Cardiac fibroblast (primary cell): ENCODE measurements around the gene KCNJ10.

Source experiments
- DNase-seq, 2 donors: peaks; one replicate each; pipeline versions ENCODE4 v3.0.0 to v3.0.0-alpha.2; 2010; ENCODE audit warnings: low read depth in 2 of 2
- H3K4me3 ChIP-seq, 2 donors: replicated peaks in 1 of 2; 1 replicate in 1 of 2; 2 replicates in 1 of 2; pipeline ENCODE4 v1.5.1; 2011; ENCODE audit warnings: low read depth in 2 of 2, low read length in 2 of 2, mild to moderate bottlenecking in 2 of 2, moderate library complexity in 1 of 2
- TF ChIP-seq, protein P1 (sequence below): IDR thresholded peaks from one replicate; pipeline ENCODE4 v1.5.1; 2011; ENCODE audit warnings: low read depth, mild to moderate bottlenecking, low read length, inconsistent platforms

Gene KCNJ10

GRCh38 chr1:160018347-160018746 is 51.6 kb downstream of the KCNJ10 start:
- TF ChIP-seq, protein P1, sequence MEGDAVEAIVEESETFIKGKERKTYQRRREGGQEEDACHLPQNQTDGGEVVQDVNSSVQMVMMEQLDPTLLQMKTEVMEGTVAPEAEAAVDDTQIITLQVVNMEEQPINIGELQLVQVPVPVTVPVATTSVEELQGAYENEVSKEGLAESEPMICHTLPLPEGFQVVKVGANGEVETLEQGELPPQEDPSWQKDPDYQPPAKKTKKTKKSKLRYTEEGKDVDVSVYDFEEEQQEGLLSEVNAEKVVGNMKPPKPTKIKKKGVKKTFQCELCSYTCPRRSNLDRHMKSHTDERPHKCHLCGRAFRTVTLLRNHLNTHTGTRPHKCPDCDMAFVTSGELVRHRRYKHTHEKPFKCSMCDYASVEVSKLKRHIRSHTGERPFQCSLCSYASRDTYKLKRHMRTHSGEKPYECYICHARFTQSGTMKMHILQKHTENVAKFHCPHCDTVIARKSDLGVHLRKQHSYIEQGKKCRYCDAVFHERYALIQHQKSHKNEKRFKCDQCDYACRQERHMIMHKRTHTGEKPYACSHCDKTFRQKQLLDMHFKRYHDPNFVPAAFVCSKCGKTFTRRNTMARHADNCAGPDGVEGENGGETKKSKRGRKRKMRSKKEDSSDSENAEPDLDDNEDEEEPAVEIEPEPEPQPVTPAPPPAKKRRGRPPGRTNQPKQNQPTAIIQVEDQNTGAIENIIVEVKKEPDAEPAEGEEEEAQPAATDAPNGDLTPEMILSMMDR, result no peak
- no peak overlapping the region for H3K4me3 ChIP-seq
- no peak for DNase-seq

- no peak overlapping the region for H3K4me3 ChIP-seq
- DNase-seq, result no peak
- TF ChIP-seq, protein P1, result no peak
These were observed 52.4 kb downstream of the KCNJ10 start for GRCh38 chr1:160017592-160017991.

DNA sequence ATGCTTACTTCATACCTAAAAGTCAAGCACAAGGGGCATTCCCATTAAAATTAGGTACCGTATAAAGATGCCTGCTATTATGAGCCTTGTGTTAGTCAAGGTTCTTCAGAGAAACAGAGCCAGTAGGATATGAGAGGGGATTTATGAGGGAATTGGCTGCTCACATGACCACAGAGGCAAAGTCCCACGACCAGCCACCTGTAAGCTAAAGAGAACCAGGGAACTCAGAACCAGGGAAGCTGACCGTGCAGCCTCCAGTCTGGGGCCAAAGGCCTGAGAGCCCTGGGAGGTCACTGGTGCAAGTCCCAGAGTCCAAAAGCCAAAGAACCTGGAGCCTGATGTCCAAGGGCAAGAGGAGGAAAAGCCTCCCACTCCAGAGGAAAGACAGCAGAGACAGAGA is 58.2 kb downstream of the KCNJ10 start:
- no peak overlapping the region for H3K4me3 ChIP-seq
- TF ChIP-seq, protein P1, result no peak
- DNase-seq, result no peak

GRCh38 chr1:160009801-160010200 is 60.2 kb downstream of the KCNJ10 start:
- TF ChIP-seq, protein P1, result no peak
- H3K4me3 ChIP-seq, result no peak overlapping the region
- DNase-seq, result no peak

DNA sequence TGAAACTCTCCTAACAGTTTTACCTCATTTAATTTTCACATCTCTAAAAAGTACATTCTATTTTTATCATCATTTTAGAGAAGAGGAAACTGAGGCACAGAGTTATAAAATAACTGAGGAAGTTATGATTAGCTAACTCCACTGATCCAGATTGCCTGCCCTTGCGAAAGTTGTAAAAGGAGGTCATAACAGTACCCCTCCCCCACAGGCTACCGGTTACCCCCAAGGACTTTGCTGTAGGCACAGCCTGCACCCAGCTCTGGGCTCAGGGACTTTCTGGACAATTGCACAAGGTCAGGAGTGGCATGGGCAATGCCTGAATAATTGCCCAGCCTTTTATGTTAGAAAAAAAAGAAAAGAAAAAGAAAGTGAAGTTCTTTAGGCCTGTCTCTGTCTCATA is 60.9 kb downstream of the KCNJ10 start:
- TF ChIP-seq, protein P1, result no peak
- DNase-seq, result no peak
- no peak overlapping the region for H3K4me3 ChIP-seq

DNA sequence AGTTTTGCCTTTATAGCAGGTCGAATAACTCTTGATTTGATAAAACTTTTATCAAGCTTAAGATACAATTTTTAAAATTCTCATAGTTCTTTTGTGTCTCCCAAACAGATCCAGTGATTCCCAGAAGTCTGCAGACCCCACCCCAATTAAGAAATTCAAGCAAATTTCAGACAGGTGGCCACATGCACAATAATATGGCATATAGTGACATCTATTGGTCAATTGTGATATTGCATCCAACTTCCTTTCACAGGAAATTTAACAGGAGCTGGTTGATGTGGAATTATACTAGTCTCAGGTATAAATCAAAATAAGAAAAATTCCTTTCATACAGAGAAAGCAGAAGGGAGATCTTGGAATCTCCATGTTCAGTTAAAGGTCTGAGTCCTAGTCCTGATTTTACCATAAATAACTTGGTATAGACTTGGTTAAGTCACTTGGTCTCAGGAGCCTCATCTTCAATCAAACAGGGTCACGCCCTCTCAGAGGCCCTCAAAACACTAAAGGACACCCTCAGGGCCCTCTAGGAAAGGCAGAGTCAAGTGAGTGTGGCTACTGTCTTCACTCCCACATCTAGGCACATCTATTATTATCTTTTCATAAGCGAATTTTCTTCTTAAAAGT is 62.3 kb downstream of the KCNJ10 start:
- no peak overlapping the region for H3K4me3 ChIP-seq
- DNase-seq, result peak; percentile 36 to 55
- TF ChIP-seq, protein P1, result peak; percentile 58
